Measurements from ENCODE around the gene SH2D2A. TPM values are rescaled to one million over a fixed set of nuclear protein-coding genes. Genes with fewer than 3 reads are reported as not detected.

Gene SH2D2A
- total RNA-seq, 4 donors from 2014 or later, result 0.78 to 7.2 (median 2.9) TPM; not detected in 1

DNA sequence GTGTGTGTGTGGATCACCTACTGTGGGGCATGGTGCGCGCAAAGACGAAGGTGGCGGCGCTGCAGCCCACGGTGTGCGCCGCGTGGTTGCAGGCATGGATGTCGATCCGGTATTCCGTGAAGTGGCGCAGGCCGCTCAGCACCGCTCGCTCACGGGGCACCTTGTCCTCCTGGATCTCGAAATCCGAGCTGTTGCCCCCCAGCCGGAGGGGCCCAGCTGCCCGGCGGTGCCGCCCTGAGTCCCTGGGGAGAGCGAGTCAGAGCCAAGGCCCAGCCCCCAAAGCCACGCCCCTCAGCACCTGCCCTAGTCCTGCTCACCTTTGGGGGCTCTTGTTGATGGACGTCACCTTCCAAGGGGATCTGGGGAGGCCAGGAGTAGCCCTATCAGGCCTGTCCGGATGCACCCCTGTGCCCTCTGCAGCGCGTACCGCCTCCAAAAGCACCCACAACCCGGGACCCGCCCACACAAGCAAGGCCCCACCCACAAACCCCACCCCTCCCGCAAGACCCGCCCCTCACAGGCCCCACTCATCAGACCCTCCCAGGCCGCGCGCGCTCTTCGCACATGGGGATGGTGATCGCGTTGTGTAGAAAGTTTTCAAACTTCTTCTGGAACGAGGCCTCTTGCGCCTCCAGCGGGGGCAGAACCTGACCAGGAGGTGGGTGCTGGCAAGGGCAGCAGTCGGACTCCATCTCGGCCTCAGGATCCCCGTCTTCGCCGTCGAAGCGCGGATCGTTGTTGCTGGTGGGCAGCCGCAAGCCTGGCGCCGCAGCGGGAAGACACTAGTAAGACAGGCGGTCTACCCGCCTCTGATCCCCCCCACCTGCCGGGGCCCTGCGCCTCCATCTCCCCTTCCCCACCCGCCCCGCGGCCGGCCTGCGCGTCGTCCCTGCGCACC is 28.7 kb upstream of the SH2D2A start:
- no peak overlapping the region for H3K27ac ChIP-seq
- peaks cover 0 to 84% of the 10 kb centered on the region in 2 donors for H3K27me3 ChIP-seq
- DNase-seq (ENCODE audit: low spot score in 2 of 2), result no peak
- 13 to 26% methylated on average over 38 to 41 of the region's 69 CpGs for WGBS, 2 donors
- peaks cover 0 to 22% (median 0%) of the 10 kb centered on the region in 4 donors for H3K4me1 ChIP-seq
- H3K9me3 ChIP-seq, result no peaks in the 10 kb centered on the region
- no peaks in the 10 kb centered on the region for H3K36me3 ChIP-seq
- no peak overlapping the region for H3K4me3 ChIP-seq
- TF ChIP-seq POLR2A (IDR thresholded peaks at IDR 0.05) (no peak), EP300 (IDR thresholded peaks at IDR 0.05) (no peak)
- TF ChIP-seq, protein P1, sequence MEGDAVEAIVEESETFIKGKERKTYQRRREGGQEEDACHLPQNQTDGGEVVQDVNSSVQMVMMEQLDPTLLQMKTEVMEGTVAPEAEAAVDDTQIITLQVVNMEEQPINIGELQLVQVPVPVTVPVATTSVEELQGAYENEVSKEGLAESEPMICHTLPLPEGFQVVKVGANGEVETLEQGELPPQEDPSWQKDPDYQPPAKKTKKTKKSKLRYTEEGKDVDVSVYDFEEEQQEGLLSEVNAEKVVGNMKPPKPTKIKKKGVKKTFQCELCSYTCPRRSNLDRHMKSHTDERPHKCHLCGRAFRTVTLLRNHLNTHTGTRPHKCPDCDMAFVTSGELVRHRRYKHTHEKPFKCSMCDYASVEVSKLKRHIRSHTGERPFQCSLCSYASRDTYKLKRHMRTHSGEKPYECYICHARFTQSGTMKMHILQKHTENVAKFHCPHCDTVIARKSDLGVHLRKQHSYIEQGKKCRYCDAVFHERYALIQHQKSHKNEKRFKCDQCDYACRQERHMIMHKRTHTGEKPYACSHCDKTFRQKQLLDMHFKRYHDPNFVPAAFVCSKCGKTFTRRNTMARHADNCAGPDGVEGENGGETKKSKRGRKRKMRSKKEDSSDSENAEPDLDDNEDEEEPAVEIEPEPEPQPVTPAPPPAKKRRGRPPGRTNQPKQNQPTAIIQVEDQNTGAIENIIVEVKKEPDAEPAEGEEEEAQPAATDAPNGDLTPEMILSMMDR (IDR thresholded peaks at IDR 0.05), result no peak

DNA sequence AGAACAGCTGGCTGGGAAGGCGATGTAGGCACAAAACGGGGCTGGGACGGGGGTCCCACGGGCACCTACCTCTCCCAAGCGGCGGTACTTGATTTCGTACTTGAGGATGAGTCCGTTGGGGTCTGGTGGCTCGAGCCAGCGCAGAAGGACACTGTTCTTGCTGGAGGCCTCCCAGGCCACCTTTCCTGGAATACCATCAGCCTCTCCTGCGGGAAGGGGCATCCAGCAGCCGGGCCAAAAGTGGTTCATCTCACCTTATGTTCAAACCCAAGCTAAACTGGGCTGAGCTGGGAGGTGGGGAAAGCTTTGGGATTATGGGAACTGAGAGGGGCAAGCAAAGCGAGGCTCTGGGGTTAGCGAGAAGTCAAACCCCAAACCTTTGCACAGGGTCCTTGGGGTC is 28.0 kb upstream of the SH2D2A start:
- no peaks in the 10 kb centered on the region for H3K9me3 ChIP-seq
- TF ChIP-seq, protein P1 (IDR thresholded peaks at IDR 0.05), result no peak
- no peak for TF ChIP-seq POLR2A (IDR thresholded peaks at IDR 0.05)
- TF ChIP-seq EP300 (IDR thresholded peaks at IDR 0.05), result no peak
- no peak overlapping the region for H3K27ac ChIP-seq
- H3K4me1 ChIP-seq, result peaks cover 0 to 22% (median 0%) of the 10 kb centered on the region in 4 donors
- DNase-seq (ENCODE audit: low spot score in 2 of 2), result no peak
- H3K36me3 ChIP-seq, result no peaks in the 10 kb centered on the region
- H3K27me3 ChIP-seq, result peaks cover 0 to 84% of the 10 kb centered on the region in 2 donors
- WGBS, 2 donors, result 37 to 38% methylated on average over 14 of the region's 14 CpGs
- H3K4me3 ChIP-seq, result no peak overlapping the region

DNA sequence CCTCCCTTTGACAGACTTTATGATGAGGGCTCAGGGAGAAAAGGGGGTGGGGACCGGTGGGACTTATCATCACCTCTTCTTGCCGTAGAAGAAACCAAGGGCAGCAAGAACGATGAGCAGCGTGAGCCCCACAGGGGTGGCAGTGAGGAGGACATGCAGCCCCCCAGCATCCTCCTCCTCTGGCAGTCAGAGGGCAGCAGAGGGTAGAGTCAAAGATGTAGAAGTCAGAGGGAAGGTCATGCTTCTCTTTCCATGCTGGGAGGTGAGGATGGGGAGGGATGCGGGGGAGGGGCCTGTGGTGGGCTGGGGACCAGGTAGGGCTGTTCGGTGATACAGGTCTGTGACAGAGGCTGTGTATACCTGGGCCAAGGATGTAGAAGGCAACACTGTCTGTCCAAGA is 27.5 kb upstream of the SH2D2A start:
- Histone ChIP-seq H3K4me1 (peaks cover 0 to 22% (median 0%) of the 10 kb centered on the region in 4 donors), H3K9me3 (no peaks in the 10 kb centered on the region), H3K27me3 (peaks cover 0 to 84% of the 10 kb centered on the region in 2 donors), H3K4me3 (no peak overlapping the region), H3K36me3 (no peaks in the 10 kb centered on the region), H3K27ac (no peak overlapping the region)
- DNase-seq (ENCODE audit: low spot score in 2 of 2), result no peak
- 49 to 55% methylated on average over 6 of the region's 6 CpGs for WGBS, 2 donors
- TF ChIP-seq EP300 (IDR thresholded peaks at IDR 0.05) (no peak), POLR2A (IDR thresholded peaks at IDR 0.05) (no peak)
- TF ChIP-seq, protein P1 (IDR thresholded peaks at IDR 0.05), result no peak

DNA sequence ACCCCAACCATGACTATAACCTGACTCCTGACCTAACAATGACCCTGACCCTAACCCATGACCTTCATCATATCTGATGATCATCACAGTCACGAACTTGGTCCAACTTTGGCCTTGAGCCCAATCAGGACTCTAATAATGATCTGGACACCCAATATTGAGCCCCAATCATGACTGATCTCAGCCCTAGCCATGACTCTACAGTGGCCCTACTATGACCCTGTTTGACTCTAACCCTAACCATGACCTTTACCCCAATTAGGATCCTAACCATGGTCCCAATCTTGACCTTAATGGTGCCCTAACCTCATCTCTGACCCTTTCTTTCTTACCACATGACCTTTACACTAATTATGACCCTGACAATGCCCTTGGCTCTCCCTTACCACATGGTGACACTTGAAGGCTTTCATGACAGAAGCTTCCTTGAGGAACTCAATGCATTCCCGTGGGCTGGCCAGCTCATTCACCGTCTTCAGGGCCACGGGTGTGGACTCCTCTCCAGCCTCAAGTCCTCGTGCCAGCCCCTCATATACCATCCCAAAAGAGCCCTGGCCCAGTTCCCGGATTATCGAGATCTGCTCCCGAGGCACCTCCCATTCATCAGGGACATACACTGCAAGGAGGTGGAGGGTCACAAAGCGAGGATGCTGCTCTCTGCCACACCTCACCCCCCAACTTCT is 26.1 kb upstream of the SH2D2A start:
- WGBS, 2 donors, result 76 to 79% methylated on average over 9 of the region's 9 CpGs
- Histone ChIP-seq H3K4me3 (no peak overlapping the region), H3K9me3 (no peaks in the 10 kb centered on the region), H3K4me1 (peaks cover 0 to 11% (median 0%) of the 10 kb centered on the region in 4 donors), H3K36me3 (no peaks in the 10 kb centered on the region), H3K27ac (no peak overlapping the region), H3K27me3 (peaks cover 0 to 74% of the 10 kb centered on the region in 2 donors)
- no peak for DNase-seq (ENCODE audit: low spot score in 2 of 2)
- no peak for TF ChIP-seq POLR2A (IDR thresholded peaks at IDR 0.05)
- TF ChIP-seq EP300 (IDR thresholded peaks at IDR 0.05), result no peak
- TF ChIP-seq, protein P1 (IDR thresholded peaks at IDR 0.05), result no peak

Data from tibial nerve (tissue), 4 donors.